Vagina (tissue), 2 donors: ENCODE results near the gene ELANE.

Source experiments
- CTCF ChIP-seq, 3 experiments: fragments of 450-650 bp in 2 of 3; fragments of 200-600 bp in 1 of 3; sonication (generic) in 1 of 3; IDR thresholded peaks; one replicate each; pipeline ENCODE4 v1.5.1; 2017 to 2019; ENCODE audit warnings: antibody characterized with exemption in 3 of 3, mild to moderate bottlenecking in 2 of 3, moderate library complexity in 2 of 3
- POLR2AphosphoS5 ChIP-seq, 2 donors: sonication (generic); formaldehyde crosslinking; IDR thresholded peaks; one replicate each; pipeline ENCODE4 v1.9.0; 2017; ENCODE audit warnings: antibody characterized with exemption in 2 of 2, mild to moderate bottlenecking in 2 of 2, low read depth in 1 of 2; ENCODE audit not compliant: insufficient read depth in 1 of 2

- TF ChIP-seq CTCF (IDR thresholded peaks at IDR 0.05) (no peak), POLR2AphosphoS5 (IDR thresholded peaks at IDR 0.05; ENCODE audit: insufficient read depth in 1 of 2, low read depth in 1 of 2) (peak; percentile 72 to 81)
Measured at GRCh38 chr19:869245-870177, 17.4 kb downstream of the ELANE start.
